ENCODE results near the gene LEO1. TPM values are rescaled to one million over a fixed set of nuclear protein-coding genes. Genes with fewer than 3 reads are reported as not detected.
A peak's percentile ranks its signal among the peaks of the same experiment; 100 is the strongest.

The LEO1 gene
- total RNA-seq, 1 experiment from 2014 or later = 30.1 TPM

GRCh38 chr15:51907136-51907862 is 64.3 kb downstream of the LEO1 start:
- Histone ChIP-seq H3K4me3 (ENCODE audit: low read depth in 2 of 2, low read length in 2 of 2) (no peak overlapping the region), H3K27me3 (ENCODE audit: control insufficient read depth, insufficient read depth, low read length) (no peaks in the 10 kb centered on the region), H3K9me3 (ENCODE audit: control insufficient read depth, insufficient read depth, low read depth, low read length) (no peaks in the 10 kb centered on the region), H3K27ac (ENCODE audit: low read length) (no peak overlapping the region), H3K4me1 (ENCODE audit: control insufficient read depth, insufficient read depth, low read length) (peaks cover 11% of the 10 kb centered on the region; the same call in 1 of the 2 replicates), H3K36me3 (ENCODE audit: control insufficient read depth, insufficient read depth, low read length) (peaks cover 4% of the 10 kb centered on the region; the same call in 1 of the 2 replicates)
- CTCF ChIA-PET = no interaction called here
- TF ChIP-seq, protein P1, sequence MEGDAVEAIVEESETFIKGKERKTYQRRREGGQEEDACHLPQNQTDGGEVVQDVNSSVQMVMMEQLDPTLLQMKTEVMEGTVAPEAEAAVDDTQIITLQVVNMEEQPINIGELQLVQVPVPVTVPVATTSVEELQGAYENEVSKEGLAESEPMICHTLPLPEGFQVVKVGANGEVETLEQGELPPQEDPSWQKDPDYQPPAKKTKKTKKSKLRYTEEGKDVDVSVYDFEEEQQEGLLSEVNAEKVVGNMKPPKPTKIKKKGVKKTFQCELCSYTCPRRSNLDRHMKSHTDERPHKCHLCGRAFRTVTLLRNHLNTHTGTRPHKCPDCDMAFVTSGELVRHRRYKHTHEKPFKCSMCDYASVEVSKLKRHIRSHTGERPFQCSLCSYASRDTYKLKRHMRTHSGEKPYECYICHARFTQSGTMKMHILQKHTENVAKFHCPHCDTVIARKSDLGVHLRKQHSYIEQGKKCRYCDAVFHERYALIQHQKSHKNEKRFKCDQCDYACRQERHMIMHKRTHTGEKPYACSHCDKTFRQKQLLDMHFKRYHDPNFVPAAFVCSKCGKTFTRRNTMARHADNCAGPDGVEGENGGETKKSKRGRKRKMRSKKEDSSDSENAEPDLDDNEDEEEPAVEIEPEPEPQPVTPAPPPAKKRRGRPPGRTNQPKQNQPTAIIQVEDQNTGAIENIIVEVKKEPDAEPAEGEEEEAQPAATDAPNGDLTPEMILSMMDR (IDR thresholded peaks at IDR 0.05) = peak; percentile 53
- TF ChIP-seq, protein P2, sequence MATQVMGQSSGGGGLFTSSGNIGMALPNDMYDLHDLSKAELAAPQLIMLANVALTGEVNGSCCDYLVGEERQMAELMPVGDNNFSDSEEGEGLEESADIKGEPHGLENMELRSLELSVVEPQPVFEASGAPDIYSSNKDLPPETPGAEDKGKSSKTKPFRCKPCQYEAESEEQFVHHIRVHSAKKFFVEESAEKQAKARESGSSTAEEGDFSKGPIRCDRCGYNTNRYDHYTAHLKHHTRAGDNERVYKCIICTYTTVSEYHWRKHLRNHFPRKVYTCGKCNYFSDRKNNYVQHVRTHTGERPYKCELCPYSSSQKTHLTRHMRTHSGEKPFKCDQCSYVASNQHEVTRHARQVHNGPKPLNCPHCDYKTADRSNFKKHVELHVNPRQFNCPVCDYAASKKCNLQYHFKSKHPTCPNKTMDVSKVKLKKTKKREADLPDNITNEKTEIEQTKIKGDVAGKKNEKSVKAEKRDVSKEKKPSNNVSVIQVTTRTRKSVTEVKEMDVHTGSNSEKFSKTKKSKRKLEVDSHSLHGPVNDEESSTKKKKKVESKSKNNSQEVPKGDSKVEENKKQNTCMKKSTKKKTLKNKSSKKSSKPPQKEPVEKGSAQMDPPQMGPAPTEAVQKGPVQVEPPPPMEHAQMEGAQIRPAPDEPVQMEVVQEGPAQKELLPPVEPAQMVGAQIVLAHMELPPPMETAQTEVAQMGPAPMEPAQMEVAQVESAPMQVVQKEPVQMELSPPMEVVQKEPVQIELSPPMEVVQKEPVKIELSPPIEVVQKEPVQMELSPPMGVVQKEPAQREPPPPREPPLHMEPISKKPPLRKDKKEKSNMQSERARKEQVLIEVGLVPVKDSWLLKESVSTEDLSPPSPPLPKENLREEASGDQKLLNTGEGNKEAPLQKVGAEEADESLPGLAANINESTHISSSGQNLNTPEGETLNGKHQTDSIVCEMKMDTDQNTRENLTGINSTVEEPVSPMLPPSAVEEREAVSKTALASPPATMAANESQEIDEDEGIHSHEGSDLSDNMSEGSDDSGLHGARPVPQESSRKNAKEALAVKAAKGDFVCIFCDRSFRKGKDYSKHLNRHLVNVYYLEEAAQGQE (IDR thresholded peaks at IDR 0.05; ENCODE audit: insufficient read depth in 1 of 2, low read depth in 2 of 2, low read length in 1 of 2) = no peak
- peak; percentile 36; the same call in 1 of the 2 replicates for TF ChIP-seq POLR2AphosphoS5 (IDR thresholded peaks at IDR 0.05; ENCODE audit: low read depth, low read length)
- POLR2A ChIA-PET = no interaction called here
- DNase-seq (ENCODE audit: low read depth, low spot score) (peak; percentile 84), ATAC-seq (peak; percentile 96)
- BruUV-seq (replicated peaks) = no TSS peak
- intact Hi-C loops (cut with micrococcal nuclease; ENCODE audit: unreplicated experiment) = no loop called here
- in situ Hi-C loops (cut with HindIII; ENCODE audit: low pct_unique_long_range_greater_than_20kb, low sequenced_read_pairs) = no loop called here

GRCh38 chr15:51904931-51905330 is 66.6 kb downstream of the LEO1 start:
- ChIA-PET CTCF (no interaction called here), POLR2A (interaction anchor here (0.9 kb wide), 1 partner anchor 9 kb away, joined by 10 read pairs; no protein-coding TSS in a partner anchor)
- in situ Hi-C loops (cut with HindIII; ENCODE audit: low pct_unique_long_range_greater_than_20kb, low sequenced_read_pairs) (no loop called here), intact Hi-C loops (cut with micrococcal nuclease; ENCODE audit: unreplicated experiment) (no loop called here)
- Histone ChIP-seq H3K4me3 (ENCODE audit: low read depth in 2 of 2, low read length in 2 of 2) (no peak overlapping the region), H3K9me3 (ENCODE audit: control insufficient read depth, insufficient read depth, low read depth, low read length) (no peaks in the 10 kb centered on the region), H3K4me1 (ENCODE audit: control insufficient read depth, insufficient read depth, low read length) (peaks cover 11% of the 10 kb centered on the region; the same call in 1 of the 2 replicates), H3K27ac (ENCODE audit: low read length) (no peak overlapping the region), H3K27me3 (ENCODE audit: control insufficient read depth, insufficient read depth, low read length) (no peaks in the 10 kb centered on the region), H3K36me3 (ENCODE audit: control insufficient read depth, insufficient read depth, low read length) (peaks cover 10% of the 10 kb centered on the region; the same call in 1 of the 2 replicates)
- DNase-seq (ENCODE audit: low read depth, low spot score) = no peak
- BruUV-seq (replicated peaks) = no TSS peak
- TF ChIP-seq SIN3A (IDR thresholded peaks at IDR 0.05; ENCODE audit: borderline replicate concordance, insufficient read depth, low read depth, low read length) (no peak), TCF7L2 (IDR thresholded peaks at IDR 0.05; ENCODE audit: low read depth, low read length) (no peak), POLR2AphosphoS5 (IDR thresholded peaks at IDR 0.05; ENCODE audit: low read depth, low read length) (no peak)
- TF ChIP-seq, protein P1 (IDR thresholded peaks at IDR 0.05) = no peak
- TF ChIP-seq, protein P2 (IDR thresholded peaks at IDR 0.05; ENCODE audit: insufficient read depth in 1 of 2, low read depth in 2 of 2, low read length in 1 of 2) = no peak
- no peak for ATAC-seq
